SKM-1 treated with dmso at 0.1 percent for 144 hours (cell line): ENCODE data around the gene TFDP1.
"Not testable (repeated sequence)": the region's sequence is repeated elsewhere in the genome, so short reads cannot be mapped to it uniquely, and the experiment has no call there.

Experiments used
- DNase-seq: peaks from one replicate; lab custom pipeline; 2025; ENCODE audit not compliant: unreplicated experiment; lab: John Stamatoyannopoulos, UW

The TFDP1 gene

GRCh38 chr13:113566227-113566561 lies 18.4 kb upstream of the TFDP1 start:
- DNase-seq = no peak

DNA sequence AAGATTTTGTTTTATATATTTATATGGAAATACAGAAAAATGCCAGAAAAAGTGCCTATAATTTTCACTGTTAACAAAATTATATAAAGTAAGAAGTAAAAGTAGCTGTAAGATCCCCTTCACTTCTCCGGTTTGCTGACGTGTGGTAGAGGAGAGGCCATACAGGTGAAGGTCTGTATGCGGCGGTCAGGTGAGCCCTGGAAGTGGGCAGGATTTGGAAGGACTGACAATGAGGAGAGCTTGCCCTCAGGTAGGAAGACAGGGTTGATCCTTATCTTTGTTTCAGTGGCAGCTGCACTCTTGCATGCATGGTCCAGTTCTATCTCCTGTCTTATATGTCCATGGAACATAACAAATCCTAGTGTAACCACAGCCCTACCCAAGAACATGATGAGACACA lies 16.9 kb upstream of the TFDP1 start:
- no peak for DNase-seq

GRCh38 chr13:113573065-113573464 lies 11.5 kb upstream of the TFDP1 start:
- no peak for DNase-seq

- no peak for DNase-seq
Observed at GRCh38 chr13:113576597-113576996, 8.0 kb upstream of the TFDP1 start.

DNA sequence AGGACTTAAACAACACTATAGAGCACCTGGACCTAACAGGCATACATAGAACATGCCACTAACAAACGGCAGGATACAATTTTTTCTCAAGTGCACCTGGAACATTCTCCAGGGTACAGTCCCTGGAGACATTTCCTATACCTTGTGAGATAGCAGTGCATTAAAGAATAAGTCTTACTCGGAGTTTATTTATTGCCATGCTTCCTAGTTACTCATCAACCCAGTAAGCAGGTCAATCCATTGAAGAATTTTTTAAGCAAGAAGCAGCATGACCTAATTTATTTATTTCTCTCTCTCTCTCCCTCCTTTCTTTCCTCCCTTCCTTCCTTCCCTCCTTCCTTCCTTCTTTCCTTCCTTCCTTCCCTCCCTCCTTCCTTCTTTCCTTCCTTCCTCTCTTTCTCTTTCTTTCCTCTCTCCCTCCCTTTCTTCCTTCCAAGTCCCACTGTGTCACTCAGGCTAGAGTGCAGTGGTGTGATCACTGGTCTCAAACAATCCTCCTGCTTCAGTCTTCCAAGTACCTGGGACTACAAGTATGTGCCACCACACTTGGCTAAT lies 6.6 kb upstream of the TFDP1 start:
- DNase-seq = no peak

DNA sequence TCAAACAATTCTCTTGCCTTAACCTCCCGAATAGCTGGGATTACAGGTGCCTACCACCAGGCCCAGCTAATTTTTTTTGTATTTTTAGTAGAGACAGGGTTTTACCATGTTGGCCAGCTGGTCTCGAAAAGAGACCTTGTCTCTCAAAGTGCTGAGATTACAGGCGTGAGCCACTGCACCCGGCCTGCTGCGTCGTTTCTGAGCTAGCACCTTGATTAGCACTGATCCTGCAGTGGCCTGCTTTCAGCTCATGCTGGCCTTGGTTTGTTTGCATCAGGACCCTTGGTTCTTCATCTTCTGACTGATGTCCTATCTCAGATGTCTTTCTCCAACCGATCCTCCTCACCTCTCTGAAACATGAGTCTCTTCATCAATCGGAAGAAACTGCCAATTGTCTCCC lies 4.9 kb upstream of the TFDP1 start:
- no peak for DNase-seq

DNA sequence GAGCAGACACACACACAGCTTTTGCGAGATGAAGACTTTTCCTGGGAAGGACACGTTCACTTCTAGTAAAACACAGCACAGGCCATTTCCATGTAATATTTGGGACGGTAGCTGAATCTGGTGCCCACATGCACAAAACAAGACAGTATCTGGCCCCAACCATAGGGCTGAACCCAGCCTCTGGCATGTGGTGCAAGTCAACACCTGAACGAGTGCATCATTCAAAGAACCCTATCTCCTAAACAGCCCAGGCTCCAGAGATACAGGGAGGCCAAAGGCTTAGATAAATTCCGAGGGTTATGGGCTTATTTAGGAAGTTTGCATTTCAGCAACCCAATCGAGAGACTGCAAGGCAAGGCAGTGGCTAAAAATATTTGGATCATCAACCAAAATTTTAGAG lies 2.7 kb upstream of the TFDP1 start:
- no peak for DNase-seq

- no peak for DNase-seq
Observed at GRCh38 chr13:113582841-113583631, 1.5 kb upstream of the TFDP1 start.

GRCh38 chr13:113584870-113585671 lies 518 bp downstream of the TFDP1 start:
- no peak for DNase-seq

- no peak for DNase-seq
Observed at GRCh38 chr13:113585896-113586295, 1.3 kb downstream of the TFDP1 start.

DNA sequence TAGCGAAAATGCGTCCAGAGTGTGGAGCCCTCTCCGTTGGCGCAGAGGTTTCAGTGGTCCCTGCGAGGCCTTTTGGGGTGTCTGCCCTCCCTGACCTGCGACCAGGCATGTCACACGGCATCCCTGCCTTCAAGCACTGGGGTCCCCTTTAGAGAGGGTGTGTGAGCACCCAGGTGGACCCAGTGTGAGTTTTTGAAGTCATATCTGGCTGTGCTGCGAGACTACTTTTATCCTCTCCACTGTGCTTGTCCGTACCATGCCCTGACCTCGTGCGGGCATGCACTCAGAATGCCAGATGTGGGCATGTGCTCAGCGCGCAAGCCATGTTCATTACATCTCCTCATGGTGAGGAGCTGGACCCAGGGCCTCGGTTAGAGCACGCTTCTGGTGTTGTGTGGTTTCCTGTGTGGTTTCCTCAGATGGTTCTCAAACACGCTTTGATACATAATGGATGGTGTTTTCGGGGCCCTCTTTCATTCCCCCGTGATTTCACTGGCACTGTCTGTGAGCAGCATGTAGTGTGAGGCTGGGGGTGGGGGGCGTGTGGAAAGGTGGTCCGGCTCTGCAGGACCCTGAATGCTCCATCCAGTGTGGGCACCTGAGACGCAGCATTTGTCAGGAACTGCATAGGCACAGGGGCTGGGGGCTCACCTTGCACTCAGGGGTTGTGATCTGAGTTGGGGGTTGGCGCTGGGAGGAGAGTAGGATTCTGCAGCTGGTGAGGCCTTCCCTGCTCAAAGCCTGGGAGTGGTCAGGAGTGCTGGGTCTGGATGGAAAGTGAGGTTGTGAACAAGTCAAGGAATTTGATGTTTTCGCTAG lies 2.3 kb downstream of the TFDP1 start:
- DNase-seq = no peak

- no peak for DNase-seq
Observed at GRCh38 chr13:113588394-113589111, 4.0 kb downstream of the TFDP1 start.

- no peak for DNase-seq
Observed at GRCh38 chr13:113589251-113589960, 4.9 kb downstream of the TFDP1 start.

GRCh38 chr13:113589961-113590339 lies 5.4 kb downstream of the TFDP1 start:
- no peak for DNase-seq

- no peak for DNase-seq
Observed at GRCh38 chr13:113591750-113592149, 7.2 kb downstream of the TFDP1 start.

DNA sequence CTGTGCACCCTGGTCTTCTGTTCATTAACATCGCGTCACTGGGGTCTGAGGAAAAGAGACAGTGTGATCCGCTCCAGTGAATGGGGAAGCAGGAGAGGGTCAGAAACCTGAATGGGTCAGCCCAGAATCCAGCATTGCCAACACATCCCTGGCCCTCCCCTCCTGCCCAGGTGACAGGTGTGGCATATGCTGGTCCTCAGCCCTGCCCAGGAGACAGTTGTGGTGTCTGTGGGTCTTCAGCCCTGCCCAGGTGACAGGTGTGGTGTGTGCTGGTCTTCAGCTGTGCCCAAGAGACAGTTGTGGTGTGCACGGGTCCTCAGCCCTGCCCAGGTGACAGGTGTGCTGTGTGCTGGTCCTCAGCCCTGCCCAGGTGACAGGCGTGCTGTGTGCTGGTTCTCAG lies 8.0 kb downstream of the TFDP1 start:
- DNase-seq = no peak

- not testable (repeated sequence) for DNase-seq
Observed at GRCh38 chr13:113594066-113594821, 9.7 kb downstream of the TFDP1 start.

- DNase-seq = no peak
Observed at GRCh38 chr13:113595131-113595530, 10.6 kb downstream of the TFDP1 start.
